HG03025 (cell line): ENCODE data around the gene FXR2.
A peak's percentile ranks its signal among the peaks of the same experiment; 100 is the strongest.
"Not testable (repeated sequence)": the region's sequence is repeated elsewhere in the genome, so short reads cannot be mapped to it uniquely, and the experiment has no call there.

Source experiments
- ATAC-seq: cut with Tn5 transposase; IDR thresholded peaks from one replicate; pipeline ENCODE4 v1.9.1; 2021; ENCODE audit warnings: mild to moderate bottlenecking, moderate library complexity; ENCODE audit not compliant: unreplicated experiment, low FRiP score

The FXR2 gene

DNA sequence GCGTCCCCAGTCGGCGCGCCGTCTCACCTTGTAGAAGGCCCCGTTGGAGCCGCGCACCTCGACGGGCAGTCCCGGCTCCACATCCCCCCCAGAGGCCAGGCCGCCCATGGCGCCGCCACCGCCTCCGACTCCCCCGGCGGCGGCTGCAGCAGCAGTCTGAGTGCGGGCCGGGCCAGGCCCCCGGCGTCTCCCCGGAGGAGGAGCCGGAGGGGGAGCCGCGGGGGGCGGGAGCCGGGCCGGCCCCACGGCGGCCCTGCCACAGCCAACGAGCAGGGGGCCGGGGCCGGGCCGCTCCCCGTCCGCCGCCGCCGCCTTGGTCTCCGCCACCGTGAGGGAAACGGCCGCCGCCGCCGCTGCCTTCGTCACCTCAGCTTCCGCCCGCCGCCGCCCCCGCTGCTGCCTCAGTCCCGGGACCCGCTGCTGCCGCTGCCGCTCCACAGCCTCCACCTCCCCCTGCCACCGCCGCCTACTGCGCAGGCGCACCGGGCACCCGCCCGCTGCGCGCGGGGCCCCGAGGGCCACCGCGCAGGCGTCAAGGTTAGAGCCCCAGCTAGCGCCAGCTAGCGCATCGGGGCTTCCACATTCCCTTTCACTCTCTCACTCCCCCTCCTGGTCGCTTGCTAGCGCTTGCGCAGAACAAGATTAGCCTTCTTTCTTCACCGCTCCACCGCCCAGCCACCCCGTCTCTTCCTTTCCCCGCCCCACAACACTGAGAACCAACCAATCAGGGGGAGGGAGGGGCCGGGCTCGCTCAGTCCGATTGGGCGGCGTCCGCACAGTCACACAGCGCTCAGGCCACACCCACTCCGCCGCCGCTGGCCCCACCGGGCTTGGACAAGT lies at the start of gene FXR2:
Gene FXR2, minus strand, starts transcription at position 473 of the 840 bp plus-strand sequence. Its CDS starts 365 bp downstream, at position 108.
- peak; percentile 89 for ATAC-seq

- ATAC-seq, result no peak
Observed at GRCh38 chr17:7656958-7657609, 42.4 kb upstream of the FXR2 start.

DNA sequence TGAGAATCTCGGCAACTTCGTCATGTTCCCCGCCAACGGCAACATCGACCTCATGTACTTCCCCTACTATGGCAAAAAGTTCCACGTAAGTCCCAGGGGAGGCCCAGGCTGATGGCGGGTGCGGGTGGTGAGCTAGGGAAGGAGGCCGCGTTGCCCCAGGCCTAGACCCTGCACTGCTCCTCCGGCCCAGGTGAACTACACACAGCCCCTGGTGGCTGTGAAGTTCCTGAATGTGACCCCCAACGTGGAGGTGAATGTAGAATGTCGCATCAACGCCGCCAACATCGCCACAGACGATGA lies 40.8 kb upstream of the FXR2 start:
- no peak for ATAC-seq

GRCh38 chr17:7654832-7655540 lies 40.3 kb upstream of the FXR2 start:
- no peak for ATAC-seq

DNA sequence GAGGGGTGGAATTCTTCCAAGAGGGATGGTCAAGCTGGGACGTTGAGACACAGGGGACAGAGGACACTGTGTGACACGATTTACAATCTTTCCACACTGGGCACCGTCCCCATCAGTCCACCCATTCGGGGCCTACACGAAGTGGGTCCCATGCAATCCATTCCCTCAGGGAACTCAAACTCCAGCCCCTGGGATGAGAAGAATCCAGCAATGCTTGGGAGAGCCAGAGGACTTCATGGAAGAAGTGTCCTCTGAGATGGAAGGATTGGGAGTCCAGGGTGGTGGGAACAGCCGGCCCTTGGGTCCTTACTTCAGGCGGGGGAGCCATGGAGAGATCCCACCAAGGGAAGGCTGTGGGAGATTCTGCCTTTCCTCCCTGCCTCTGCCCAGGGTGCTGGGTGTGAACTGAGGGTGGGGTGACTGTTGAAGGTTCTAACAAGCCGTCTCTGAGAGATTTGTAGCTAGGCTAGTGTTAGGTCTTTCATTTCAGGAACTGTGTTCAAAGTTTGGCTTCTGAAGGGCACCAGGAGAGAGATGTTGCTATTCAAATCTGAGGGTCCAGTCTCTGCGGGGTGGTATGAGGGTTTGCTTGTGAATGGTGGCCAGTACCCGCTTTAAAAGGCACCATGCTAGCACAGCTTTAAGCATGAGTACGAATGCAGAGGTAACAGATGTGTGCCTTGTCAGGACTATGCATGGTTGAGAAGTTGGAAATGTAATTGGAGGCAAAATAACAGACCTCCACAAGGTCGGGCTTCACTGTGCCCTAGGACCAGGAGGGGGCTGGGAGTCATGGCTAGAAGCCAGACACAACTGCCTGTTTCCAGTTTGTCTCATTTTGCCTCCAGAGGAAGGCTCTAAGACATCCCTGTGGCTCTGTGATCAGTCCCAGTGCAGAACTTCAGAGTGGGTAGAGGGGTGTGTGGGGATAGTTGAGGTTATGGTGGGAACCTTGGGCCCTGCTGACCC lies 38.0 kb upstream of the FXR2 start:
- ATAC-seq, result no peak

GRCh38 chr17:7651665-7652387 lies 37.1 kb upstream of the FXR2 start:
- ATAC-seq, result no peak

- ATAC-seq, result no peak
Observed at GRCh38 chr17:7651097-7651664, 36.5 kb upstream of the FXR2 start.

DNA sequence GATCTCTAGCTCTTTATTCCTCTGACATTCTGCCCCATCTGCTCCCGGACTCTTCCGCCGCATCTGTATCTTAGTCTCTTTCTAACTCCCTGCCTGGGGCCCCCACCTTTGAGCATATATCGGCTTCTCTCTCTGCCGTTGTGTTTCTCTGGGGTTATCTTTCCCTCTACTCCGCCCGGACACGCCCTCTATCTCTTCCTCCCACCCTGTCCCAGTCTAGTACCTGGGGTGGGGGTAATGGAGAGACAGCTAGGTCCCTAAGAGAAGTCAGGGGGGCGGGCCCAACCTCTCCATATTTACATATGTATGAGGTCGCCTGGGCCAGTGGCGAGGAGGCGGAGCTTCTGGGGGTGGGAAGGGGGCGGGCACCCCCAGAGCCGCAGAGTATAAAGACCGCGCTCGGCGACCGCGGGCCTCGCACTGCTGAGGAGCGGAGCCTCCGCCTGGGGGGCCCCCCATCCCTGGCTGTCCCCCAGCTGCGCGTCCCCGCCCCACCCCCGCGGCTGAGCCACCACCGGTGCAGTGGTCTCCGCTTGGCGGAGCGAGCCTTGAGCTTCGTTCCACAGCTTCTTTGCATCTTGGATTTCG lies 35.9 kb upstream of the FXR2 start, which contains the start of gene ATP1B2:
Gene ATP1B2, plus strand, starts transcription at position 418 of the 588 bp plus-strand sequence. CDS start 593 bp downstream, outside the sequence.
- no peak for ATAC-seq

DNA sequence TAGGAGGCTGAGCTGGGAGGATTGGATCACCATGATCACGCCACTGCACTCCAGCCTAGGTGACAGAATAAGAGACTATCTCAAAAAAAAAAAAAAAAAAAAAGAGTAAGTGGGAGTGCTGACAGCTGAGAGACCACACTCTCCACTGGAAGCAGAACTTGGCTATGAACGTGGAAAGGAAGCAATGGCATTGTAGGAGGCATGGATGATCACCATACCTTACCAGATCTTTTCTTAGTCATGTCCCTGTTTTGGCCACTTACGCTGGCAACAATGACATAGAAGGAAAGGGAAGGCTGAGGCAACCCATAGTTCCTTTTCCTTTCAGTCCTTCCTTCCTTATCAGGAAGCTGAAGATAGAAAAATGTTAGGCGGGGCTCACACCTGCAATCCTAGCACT lies 32.3 kb upstream of the FXR2 start:
- no peak for ATAC-seq

DNA sequence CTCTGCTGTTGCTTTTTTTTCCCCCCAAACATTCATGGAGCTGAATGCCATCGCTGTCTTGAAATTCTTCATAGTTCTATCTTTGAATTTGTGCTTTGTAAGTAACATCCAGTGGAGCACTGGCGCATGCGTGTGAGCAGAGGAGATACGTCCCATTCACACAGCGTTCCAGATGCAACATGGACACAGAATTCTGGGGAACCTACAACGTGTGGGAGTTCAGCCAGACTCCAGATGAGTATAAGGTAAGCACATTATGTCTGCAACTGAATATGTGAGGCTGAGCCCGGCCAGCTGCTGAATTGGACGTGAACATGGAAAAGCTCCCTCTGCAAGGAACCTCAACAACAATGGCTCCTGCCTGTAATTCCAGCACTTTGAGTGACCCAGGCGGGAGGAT lies 31.8 kb upstream of the FXR2 start:
- ATAC-seq, result no peak

DNA sequence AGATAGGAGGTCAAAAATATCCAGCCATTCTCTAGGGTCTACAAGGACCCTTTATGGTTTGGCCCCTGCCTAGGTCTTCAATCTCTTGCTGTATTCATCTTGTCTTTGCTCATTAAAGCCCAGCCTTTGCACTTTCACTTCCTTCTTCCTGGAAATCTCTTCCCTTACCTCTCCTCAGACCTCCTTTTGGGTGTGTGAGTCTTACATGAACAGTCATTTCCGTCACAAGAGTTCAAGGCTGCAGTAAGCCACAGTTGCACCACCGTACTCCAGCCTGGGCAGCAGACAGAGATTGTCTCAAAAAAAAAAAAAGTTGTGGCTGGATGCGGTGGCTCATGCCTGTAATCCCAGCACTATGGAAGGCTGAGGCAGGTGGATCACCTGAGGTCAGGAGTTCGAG lies 30.1 kb upstream of the FXR2 start:
- ATAC-seq, result no peak

DNA sequence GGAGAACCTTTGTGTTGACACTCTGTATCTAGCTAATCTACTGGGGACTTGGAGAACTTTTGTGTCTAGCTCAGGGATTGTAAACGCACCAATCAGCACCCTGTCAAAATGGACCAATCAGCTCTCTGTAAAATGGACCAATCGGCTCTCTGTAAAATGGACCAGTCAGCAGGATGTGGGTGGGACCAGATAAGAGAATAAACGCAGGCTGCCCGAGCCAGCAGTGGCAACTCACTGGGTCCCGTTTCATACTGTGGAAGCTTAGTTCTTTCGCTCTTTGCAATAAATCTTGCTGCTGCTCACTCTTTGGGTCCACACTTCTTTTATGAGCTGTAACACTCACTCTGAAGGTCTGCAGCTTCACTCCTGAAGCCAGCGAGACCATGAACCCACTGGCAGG lies 26.9 kb upstream of the FXR2 start:
- ATAC-seq, result not testable (repeated sequence)

DNA sequence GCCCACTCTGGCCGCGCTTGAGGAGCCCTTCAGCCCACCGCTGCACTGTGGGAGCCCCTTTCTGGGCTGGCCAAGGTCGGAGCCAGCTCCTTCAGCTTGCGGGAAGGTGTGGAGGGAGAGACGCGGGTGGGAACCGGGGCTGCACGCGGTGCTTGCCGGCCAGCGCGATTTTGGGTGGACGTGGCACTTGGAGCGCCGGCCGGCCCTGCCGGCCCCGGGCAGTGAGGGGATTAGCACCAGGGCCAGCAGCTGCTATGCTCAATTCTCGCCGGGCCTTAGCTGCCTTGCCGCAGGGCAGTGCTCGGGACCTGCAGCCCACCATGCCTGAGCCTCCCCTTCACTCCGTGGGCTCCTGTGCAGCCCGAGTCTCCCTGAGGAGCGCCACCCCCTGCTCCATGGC lies 26.1 kb upstream of the FXR2 start:
- no peak for ATAC-seq

DNA sequence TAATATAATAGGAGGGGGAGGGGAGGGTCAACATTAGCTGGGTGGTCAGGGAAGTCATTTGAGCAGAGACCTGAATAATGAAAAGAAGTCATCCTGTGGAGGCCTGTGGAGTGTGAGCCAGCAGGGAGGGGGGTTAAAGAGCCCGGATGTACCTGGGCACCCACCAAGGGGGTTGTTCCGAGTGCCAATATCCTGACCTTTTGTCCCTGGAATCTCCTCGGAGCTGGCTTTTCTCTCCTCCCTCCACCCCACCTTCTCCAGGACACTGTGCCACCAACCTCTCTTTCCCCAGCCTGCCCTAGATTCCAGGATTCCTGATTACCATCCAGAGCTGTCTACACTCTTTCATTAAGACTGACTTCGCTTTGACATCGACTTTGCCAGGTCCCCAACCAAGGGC lies 21.5 kb upstream of the FXR2 start:
- no peak for ATAC-seq

- ATAC-seq, result no peak
Observed at GRCh38 chr17:7634384-7634783, 19.7 kb upstream of the FXR2 start.

GRCh38 chr17:7633093-7633492 lies 18.4 kb upstream of the FXR2 start:
- no peak for ATAC-seq

DNA sequence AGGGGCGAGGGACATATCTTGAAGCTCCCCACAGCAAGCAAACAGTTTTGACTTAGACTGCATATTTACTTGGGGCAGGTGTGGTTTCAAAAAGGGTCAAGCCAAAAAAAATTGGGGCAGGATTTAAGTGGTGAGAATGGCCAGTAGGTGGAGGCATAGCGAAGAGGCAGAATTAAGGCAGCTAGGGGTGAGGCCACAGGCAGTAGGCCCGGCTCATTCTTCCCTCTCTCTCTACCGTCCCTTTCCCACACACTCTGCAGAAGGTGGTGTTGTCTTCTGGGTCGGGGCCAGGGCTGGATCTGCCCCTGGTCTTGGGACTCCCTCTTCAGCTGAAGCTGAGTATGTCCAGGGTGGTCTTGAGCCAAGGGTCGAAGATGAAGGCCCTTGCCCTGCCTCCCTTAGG lies 17.8 kb upstream of the FXR2 start:
- ATAC-seq, result no peak

DNA sequence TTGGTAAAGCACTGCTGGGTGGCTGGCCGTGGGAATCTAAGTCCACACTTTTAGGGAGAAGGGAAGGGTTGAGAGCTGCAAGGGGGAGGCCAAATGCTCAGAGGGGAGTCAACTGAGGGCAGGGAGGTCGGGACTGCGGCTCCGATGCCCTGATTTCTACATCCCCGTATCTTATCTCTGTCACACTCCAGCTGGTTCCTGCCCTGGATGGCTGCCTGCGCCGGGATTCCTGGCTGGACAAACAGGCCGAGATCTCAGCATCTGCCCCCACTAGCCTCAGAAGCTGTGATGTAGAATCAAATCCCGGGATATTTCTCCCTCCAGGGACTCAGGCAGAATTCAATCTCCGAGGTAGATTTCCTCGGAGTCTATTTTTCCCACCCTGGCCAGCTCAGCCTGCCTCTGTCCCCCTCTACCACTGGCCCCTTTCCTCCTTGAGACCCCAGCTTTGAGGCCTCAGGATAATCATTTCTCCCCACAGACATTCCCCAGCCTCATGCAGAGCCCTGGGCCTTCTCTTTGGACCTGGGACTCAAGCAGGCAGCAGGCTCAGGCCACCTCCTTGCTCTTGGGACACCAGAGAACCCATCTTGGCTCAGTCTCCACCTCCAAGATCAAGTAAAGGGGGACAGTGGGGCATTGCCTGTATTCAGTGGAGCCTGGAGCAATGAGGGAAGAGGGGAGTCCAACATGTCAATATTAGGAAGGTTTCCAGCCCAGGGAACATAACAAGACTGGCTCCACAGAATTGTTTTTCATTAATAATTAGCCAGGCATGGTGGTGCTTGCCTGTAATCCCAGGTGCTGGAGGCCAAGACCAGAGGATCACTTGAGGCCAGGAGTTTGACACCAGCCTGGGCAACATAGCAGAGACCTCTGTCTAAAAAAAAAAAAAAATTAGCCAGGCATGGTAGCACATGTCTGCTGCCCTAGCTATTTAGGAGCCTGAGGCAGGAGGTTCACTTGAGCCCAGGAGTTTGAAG lies 17.0 kb upstream of the FXR2 start:
- ATAC-seq, result no peak
